ENCODE data around the gene EDIL3.

DNA sequence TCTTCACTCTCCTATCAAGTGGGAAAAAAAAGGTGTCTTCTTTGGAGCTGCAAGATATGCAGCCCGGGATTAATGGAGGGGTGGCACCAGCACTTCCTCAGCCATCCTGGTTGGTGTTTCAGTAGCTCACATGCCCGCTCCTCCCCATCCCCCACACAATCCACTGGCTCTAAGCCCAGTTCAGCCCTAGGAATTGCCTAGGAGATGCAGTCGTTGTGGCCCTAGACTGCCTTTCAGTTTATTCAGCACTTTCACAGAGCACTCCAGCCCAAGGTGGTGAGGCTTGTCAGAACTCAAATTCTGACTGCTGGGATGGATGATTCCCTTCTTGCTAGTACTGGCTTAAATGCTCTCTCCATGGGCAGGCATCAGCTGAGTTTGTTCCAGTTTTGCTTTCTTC, 35.1 kb upstream of the EDIL3 start:
- TF ChIP-seq TOE1 (IDR thresholded peaks at IDR 0.05; ENCODE audit: borderline replicate concordance) = no peak
- no peak for TF ChIP-seq TOE1 (CRISPR knock-in tag; IDR thresholded peaks at IDR 0.05; ENCODE audit: borderline replicate concordance, low read depth)
- no peak for TF ChIP-seq SOX6 (IDR thresholded peaks at IDR 0.05)
- TF ChIP-seq, protein P1, sequence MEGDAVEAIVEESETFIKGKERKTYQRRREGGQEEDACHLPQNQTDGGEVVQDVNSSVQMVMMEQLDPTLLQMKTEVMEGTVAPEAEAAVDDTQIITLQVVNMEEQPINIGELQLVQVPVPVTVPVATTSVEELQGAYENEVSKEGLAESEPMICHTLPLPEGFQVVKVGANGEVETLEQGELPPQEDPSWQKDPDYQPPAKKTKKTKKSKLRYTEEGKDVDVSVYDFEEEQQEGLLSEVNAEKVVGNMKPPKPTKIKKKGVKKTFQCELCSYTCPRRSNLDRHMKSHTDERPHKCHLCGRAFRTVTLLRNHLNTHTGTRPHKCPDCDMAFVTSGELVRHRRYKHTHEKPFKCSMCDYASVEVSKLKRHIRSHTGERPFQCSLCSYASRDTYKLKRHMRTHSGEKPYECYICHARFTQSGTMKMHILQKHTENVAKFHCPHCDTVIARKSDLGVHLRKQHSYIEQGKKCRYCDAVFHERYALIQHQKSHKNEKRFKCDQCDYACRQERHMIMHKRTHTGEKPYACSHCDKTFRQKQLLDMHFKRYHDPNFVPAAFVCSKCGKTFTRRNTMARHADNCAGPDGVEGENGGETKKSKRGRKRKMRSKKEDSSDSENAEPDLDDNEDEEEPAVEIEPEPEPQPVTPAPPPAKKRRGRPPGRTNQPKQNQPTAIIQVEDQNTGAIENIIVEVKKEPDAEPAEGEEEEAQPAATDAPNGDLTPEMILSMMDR (IDR thresholded peaks at IDR 0.05 in 2 of 3, conservative IDR thresholded peaks at IDR 0.05 in 1 of 3; ENCODE audit: insufficient read depth in 2 of 3, low read depth in 1 of 3, low read length in 3 of 3) = no peak
- no peak for TF ChIP-seq SMC3 (conservative IDR thresholded peaks at IDR 0.05; ENCODE audit: insufficient read depth, low read depth, low read length)
- TF ChIP-seq TBL1XR1 (IDR thresholded peaks at IDR 0.05; ENCODE audit: low read length in 2 of 2) = no peak
- TF ChIP-seq L3MBTL2 (IDR thresholded peaks at IDR 0.05) = no peak
- TF ChIP-seq ZNF551 (CRISPR knock-in tag; IDR thresholded peaks at IDR 0.05) = no peak
- TF ChIP-seq MTF1 (CRISPR knock-in tag; IDR thresholded peaks at IDR 0.05; ENCODE audit: borderline replicate concordance) = no peak
- TF ChIP-seq ZC3H4 (CRISPR knock-in tag; IDR thresholded peaks at IDR 0.05; ENCODE audit: borderline replicate concordance) = no peak

Data from K562 (cell line).